ENCODE data around the gene CNTLN. TPM values are rescaled to one million over a fixed set of nuclear protein-coding genes. Genes with fewer than 3 reads are reported as not detected.
A peak's percentile ranks its signal among the peaks of the same experiment; 100 is the strongest.

Gene CNTLN
- total and polyA plus RNA-seq, 2 donors from 2014 or later: 2.0 to 8.0 TPM

DNA sequence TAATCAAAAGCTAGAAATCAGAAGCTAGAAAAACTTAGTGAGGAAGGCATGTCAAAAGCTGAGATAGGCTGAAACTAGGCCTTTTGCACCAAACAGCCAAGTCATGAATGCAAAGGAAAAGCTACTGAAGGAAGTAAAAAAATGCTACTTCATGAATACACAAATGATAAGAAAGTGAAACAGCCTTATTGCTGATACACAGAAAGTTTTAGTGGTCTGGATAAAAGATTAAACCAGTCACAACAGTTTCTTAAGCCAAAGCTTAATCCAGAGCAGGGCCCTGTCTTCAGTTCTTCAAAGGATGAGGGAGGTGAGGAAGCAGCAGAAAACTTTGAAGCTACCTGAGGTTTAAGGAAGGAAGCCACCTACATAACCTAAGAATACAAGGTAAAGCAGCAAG, 341.6 kb downstream of the CNTLN start:
- no peak for DNase-seq
- Histone ChIP-seq H3K27me3 (ENCODE audit: control insufficient read depth, insufficient read depth, low read length) (no peaks in the 10 kb centered on the region), H3K9ac (ENCODE audit: low read length in 3 of 3) (no peak overlapping the region), H3K36me3 (ENCODE audit: control insufficient read depth in 2 of 3, insufficient read depth in 3 of 3, low read length in 3 of 3) (no peaks in the 10 kb centered on the region), H3K4me1 (ENCODE audit: control insufficient read depth in 2 of 3, insufficient read depth in 2 of 3, low read depth in 1 of 3, low read length in 3 of 3) (no peaks in the 10 kb centered on the region), H3K9me3 (ENCODE audit: control insufficient read depth in 2 of 3, insufficient read depth in 1 of 3, low read length in 3 of 3) (no peaks in the 10 kb centered on the region), H3K4me3 (ENCODE audit: low read length in 3 of 3) (no peak overlapping the region), H3K27ac (ENCODE audit: low read depth in 2 of 2, low read length in 2 of 2) (no peak overlapping the region)
- intact Hi-C loops (cut with DNase I): no loop called here
- no peak for FAIRE-seq
- TF ChIP-seq, protein P1, sequence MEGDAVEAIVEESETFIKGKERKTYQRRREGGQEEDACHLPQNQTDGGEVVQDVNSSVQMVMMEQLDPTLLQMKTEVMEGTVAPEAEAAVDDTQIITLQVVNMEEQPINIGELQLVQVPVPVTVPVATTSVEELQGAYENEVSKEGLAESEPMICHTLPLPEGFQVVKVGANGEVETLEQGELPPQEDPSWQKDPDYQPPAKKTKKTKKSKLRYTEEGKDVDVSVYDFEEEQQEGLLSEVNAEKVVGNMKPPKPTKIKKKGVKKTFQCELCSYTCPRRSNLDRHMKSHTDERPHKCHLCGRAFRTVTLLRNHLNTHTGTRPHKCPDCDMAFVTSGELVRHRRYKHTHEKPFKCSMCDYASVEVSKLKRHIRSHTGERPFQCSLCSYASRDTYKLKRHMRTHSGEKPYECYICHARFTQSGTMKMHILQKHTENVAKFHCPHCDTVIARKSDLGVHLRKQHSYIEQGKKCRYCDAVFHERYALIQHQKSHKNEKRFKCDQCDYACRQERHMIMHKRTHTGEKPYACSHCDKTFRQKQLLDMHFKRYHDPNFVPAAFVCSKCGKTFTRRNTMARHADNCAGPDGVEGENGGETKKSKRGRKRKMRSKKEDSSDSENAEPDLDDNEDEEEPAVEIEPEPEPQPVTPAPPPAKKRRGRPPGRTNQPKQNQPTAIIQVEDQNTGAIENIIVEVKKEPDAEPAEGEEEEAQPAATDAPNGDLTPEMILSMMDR (IDR thresholded peaks at IDR 0.05; ENCODE audit: borderline replicate concordance, extremely low read depth, insufficient read depth): no peak

DNA sequence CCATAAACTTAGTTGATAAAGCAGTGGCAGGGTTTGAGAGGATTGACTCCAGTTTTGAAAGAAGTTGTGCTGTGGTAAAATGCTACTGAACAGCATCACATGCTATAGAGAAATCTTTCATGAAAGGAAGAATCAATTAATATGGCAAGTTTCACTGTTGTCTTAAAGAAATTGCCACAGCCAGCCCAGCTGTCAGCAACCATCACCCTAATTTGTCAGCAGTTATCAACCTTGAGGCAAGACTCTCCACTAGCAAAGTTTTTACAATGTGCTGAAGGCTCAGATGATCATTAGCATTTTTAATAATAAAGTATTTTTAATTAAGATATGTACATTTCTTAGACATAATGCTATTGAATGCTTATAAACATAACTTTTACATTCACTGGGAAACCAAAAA, 343.0 kb downstream of the CNTLN start:
- no peak overlapping the region for H3K9ac ChIP-seq (ENCODE audit: low read length in 3 of 3)
- H3K9me3 ChIP-seq (ENCODE audit: control insufficient read depth in 2 of 3, insufficient read depth in 1 of 3, low read length in 3 of 3): no peaks in the 10 kb centered on the region
- no peaks in the 10 kb centered on the region for H3K4me1 ChIP-seq (ENCODE audit: control insufficient read depth in 2 of 3, insufficient read depth in 2 of 3, low read depth in 1 of 3, low read length in 3 of 3)
- H3K27ac ChIP-seq (ENCODE audit: low read depth in 2 of 2, low read length in 2 of 2): no peak overlapping the region
- H3K36me3 ChIP-seq (ENCODE audit: control insufficient read depth in 2 of 3, insufficient read depth in 3 of 3, low read length in 3 of 3): no peaks in the 10 kb centered on the region
- H3K4me3 ChIP-seq (ENCODE audit: low read length in 3 of 3): no peak overlapping the region
- DNase-seq (no peak), FAIRE-seq (no peak)
- intact Hi-C loops (cut with DNase I): no loop called here
- no peaks in the 10 kb centered on the region for H3K27me3 ChIP-seq (ENCODE audit: control insufficient read depth, insufficient read depth, low read length)
- TF ChIP-seq, protein P1 (IDR thresholded peaks at IDR 0.05; ENCODE audit: borderline replicate concordance, extremely low read depth, insufficient read depth): no peak

DNA sequence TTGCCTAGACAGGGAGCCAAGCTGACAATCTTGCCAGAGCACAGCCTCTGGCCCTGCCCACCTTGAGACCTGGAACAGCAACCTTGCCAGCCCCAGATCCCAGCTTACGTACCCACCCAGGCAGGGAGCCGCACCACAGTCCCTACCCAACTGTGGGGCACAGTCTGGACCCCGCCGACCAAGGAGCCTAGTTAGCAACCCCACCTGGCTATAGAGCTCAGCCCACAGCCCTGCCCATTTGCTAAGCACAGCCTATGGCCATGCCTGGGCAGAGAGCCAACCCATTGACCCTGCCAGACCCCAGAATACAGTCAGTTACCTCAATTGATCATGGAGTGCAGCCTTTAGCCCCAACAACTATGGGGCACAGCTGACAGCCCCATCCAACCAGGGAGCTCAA, 346.1 kb downstream of the CNTLN start:
- no peak for FAIRE-seq
- TF ChIP-seq, protein P1 (IDR thresholded peaks at IDR 0.05; ENCODE audit: borderline replicate concordance, extremely low read depth, insufficient read depth): no peak
- no peaks in the 10 kb centered on the region for H3K4me1 ChIP-seq (ENCODE audit: control insufficient read depth in 2 of 3, insufficient read depth in 2 of 3, low read depth in 1 of 3, low read length in 3 of 3)
- intact Hi-C loops (cut with DNase I): no loop called here
- H3K36me3 ChIP-seq (ENCODE audit: control insufficient read depth in 2 of 3, insufficient read depth in 3 of 3, low read length in 3 of 3): no peaks in the 10 kb centered on the region
- H3K9ac ChIP-seq (ENCODE audit: low read length in 3 of 3): no peak overlapping the region
- H3K4me3 ChIP-seq (ENCODE audit: low read length in 3 of 3): no peak overlapping the region
- no peaks in the 10 kb centered on the region for H3K27me3 ChIP-seq (ENCODE audit: control insufficient read depth, insufficient read depth, low read length)
- H3K27ac ChIP-seq (ENCODE audit: low read depth in 2 of 2, low read length in 2 of 2): no peak overlapping the region
- H3K9me3 ChIP-seq (ENCODE audit: control insufficient read depth in 2 of 3, insufficient read depth in 1 of 3, low read length in 3 of 3): no peaks in the 10 kb centered on the region
- peak in 1 of 5 donors; percentile 62 for DNase-seq

DNA sequence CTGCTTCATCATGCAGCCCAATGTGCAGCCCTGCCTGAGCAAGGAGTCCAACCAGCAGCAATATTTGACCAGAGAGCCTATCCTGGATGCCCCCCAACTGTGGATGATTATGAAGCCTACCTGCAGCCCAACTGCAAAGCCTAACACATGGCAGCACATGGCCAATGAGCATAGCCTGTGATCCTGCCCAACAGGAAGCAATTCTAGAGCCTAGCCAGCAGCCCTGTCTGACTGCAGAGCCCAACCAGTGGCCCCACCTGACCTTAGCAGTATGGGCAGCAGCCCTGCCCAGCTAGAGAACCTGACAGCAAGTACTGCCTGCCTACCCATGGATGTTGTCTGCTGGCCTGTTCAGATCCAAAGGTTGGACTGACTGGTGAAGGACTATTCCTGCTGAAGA, 346.7 kb downstream of the CNTLN start:
- Histone ChIP-seq H3K27ac (ENCODE audit: low read depth in 2 of 2, low read length in 2 of 2) (no peak overlapping the region), H3K9ac (ENCODE audit: low read length in 3 of 3) (no peak overlapping the region), H3K9me3 (ENCODE audit: control insufficient read depth in 2 of 3, insufficient read depth in 1 of 3, low read length in 3 of 3) (no peaks in the 10 kb centered on the region), H3K27me3 (ENCODE audit: control insufficient read depth, insufficient read depth, low read length) (no peaks in the 10 kb centered on the region), H3K36me3 (ENCODE audit: control insufficient read depth in 2 of 3, insufficient read depth in 3 of 3, low read length in 3 of 3) (no peaks in the 10 kb centered on the region), H3K4me1 (ENCODE audit: control insufficient read depth in 2 of 3, insufficient read depth in 2 of 3, low read depth in 1 of 3, low read length in 3 of 3) (no peaks in the 10 kb centered on the region), H3K4me3 (ENCODE audit: low read length in 3 of 3) (no peak overlapping the region)
- TF ChIP-seq, protein P1 (IDR thresholded peaks at IDR 0.05; ENCODE audit: borderline replicate concordance, extremely low read depth, insufficient read depth): no peak
- intact Hi-C loops (cut with DNase I): no loop called here
- FAIRE-seq: no peak
- peak in 1 of 5 donors; percentile 9 for DNase-seq

All from kidney (tissue), 14 donors.